ENCODE data around the gene SHISA5. TPM values are rescaled to one million over a fixed set of nuclear protein-coding genes. Genes with fewer than 3 reads are reported as not detected.

Gene SHISA5
- total RNA-seq, 2 donors from 2014 or later = 73.3 to 108 TPM

GRCh38 chr3:48427630-48427962, 76.4 kb downstream of the SHISA5 start:
- ATAC-seq = peak in 1 of 2 donors; percentile 24

GRCh38 chr3:48426944-48427629, 76.9 kb downstream of the SHISA5 start:
- ATAC-seq = no peak
- intact Hi-C loops (cut with DNase I) = no loop called here
- DNase-seq = no peak

More at GRCh38 chr3:48427630-48427962, 76.4 kb downstream of the SHISA5 start:
- DNase-seq = no peak
- intact Hi-C loops (cut with DNase I) = no loop called here

GRCh38 chr3:48426401-48426909, 77.5 kb downstream of the SHISA5 start:
- intact Hi-C loops (cut with DNase I) = no loop called here
- DNase-seq (peak; percentile 56), ATAC-seq (peak; percentile 28 to 54)

- ATAC-seq (peak; percentile 9 to 45), DNase-seq (peak; percentile 50)
Observed at GRCh38 chr3:48425281-48425812, 78.6 kb downstream of the SHISA5 start.

GRCh38 chr3:48423883-48424695, 79.9 kb downstream of the SHISA5 start:
- ATAC-seq = no peak

More at GRCh38 chr3:48425281-48425812, 78.6 kb downstream of the SHISA5 start:
- intact Hi-C loops (cut with DNase I) = no loop called here

GRCh38 chr3:48423241-48423882, 80.6 kb downstream of the SHISA5 start:
- ATAC-seq = no peak
- DNase-seq = no peak
- intact Hi-C loops (cut with DNase I) = no loop called here

More at GRCh38 chr3:48423883-48424695, 79.9 kb downstream of the SHISA5 start:
- DNase-seq = no peak
- intact Hi-C loops (cut with DNase I) = no loop called here

- DNase-seq = no peak
- intact Hi-C loops (cut with DNase I) = no loop called here
Observed at GRCh38 chr3:48422681-48423080, 81.3 kb downstream of the SHISA5 start.

GRCh38 chr3:48422272-48422671, 81.7 kb downstream of the SHISA5 start:
- intact Hi-C loops (cut with DNase I) = no loop called here
- ATAC-seq = no peak

More at GRCh38 chr3:48422681-48423080, 81.3 kb downstream of the SHISA5 start:
- no peak for ATAC-seq

GRCh38 chr3:48420561-48420960, 83.4 kb downstream of the SHISA5 start:
- DNase-seq (no peak), ATAC-seq (no peak)
- intact Hi-C loops (cut with DNase I) = no loop called here

More at GRCh38 chr3:48422272-48422671, 81.7 kb downstream of the SHISA5 start:
- no peak for DNase-seq

GRCh38 chr3:48419597-48419996, 84.4 kb downstream of the SHISA5 start:
- no peak for ATAC-seq
- intact Hi-C loops (cut with DNase I) = no loop called here
- no peak for DNase-seq

- intact Hi-C loops (cut with DNase I) = no loop called here
- ATAC-seq = no peak
- DNase-seq = no peak
Observed at GRCh38 chr3:48419149-48419548, 84.8 kb downstream of the SHISA5 start.

GRCh38 chr3:48418651-48419050, 85.3 kb downstream of the SHISA5 start:
- intact Hi-C loops (cut with DNase I) = no loop called here
- no peak for ATAC-seq

GRCh38 chr3:48418140-48418539, 85.8 kb downstream of the SHISA5 start:
- intact Hi-C loops (cut with DNase I) = no loop called here
- no peak for ATAC-seq
- DNase-seq = no peak

More at GRCh38 chr3:48418651-48419050, 85.3 kb downstream of the SHISA5 start:
- no peak for DNase-seq

Small RNA genes lying within 50 kb of the gene (microRNA-seq; reads per million reads assigned to microRNA genes)
- gene MIR6823 = 0 reads per million in 2 donors

Other genes with a start within 250 kb of the SHISA5 start
- 10 to 100 TPM; 19.0 to 20.0 TPM for gene NME6, start 202.8 kb downstream of the SHISA5 start, total RNA-seq
- gene SPINK8, start 170.5 kb downstream of the SHISA5 start, total RNA-seq = not detected
- gene FBXW12, start 132.0 kb downstream of the SHISA5 start, total RNA-seq = not detected
- gene PLXNB1, start 74.1 kb downstream of the SHISA5 start, total RNA-seq = 10 to 100 TPM; 43.3 to 55.0 TPM
- 10 to 100 TPM in 1 of 2 donors, 1 to 10 TPM in 1; 7.0 to 10.9 TPM for gene CCDC51, start 64.1 kb downstream of the SHISA5 start, total RNA-seq
- 100 to 1,000 TPM; 190 to 238 TPM for gene TMA7, start 63.9 kb downstream of the SHISA5 start, total RNA-seq
- gene ATRIP, start 57.4 kb downstream of the SHISA5 start, total RNA-seq = 1 to 10 TPM; 3.9 to 5.7 TPM
- 1 to 10 TPM; 2.0 to 2.9 TPM for gene PFKFB4, start 52.6 kb upstream of the SHISA5 start, total RNA-seq
- not detected for gene UCN2, start 59.6 kb upstream of the SHISA5 start, total RNA-seq
- gene COL7A1, start 91.2 kb upstream of the SHISA5 start, total RNA-seq = 1 to 10 TPM; 5.2 to 5.5 TPM
- gene UQCRC1, start 105.5 kb upstream of the SHISA5 start, total RNA-seq = 100 to 1,000 TPM; 583 to 651 TPM
- not detected for gene TMEM89, start 117.6 kb upstream of the SHISA5 start, total RNA-seq
- gene SLC26A6, start 131.3 kb upstream of the SHISA5 start, total RNA-seq = 10 to 100 TPM; 11.2 to 14.6 TPM
- gene CELSR3, start 158.7 kb upstream of the SHISA5 start, total RNA-seq = under 1 TPM; 0.24 to 0.39 TPM
- 10 to 100 TPM; 19.4 to 27.8 TPM for gene NCKIPSD, start 181.7 kb upstream of the SHISA5 start, total RNA-seq
- gene IP6K2, start 213.0 kb upstream of the SHISA5 start, total RNA-seq = 10 to 100 TPM; 24.0 to 38.4 TPM